PC-3 (cell line): Measurements from ENCODE around the gene ODC1. TPM values are rescaled to one million over a fixed set of nuclear protein-coding genes. Genes with fewer than 3 reads are reported as not detected.
"Not testable (repeated sequence)": the region's sequence is repeated elsewhere in the genome, so short reads cannot be mapped to it uniquely, and the experiment has no call there.

ENCODE experiments used
- ATAC-seq: fragments of 200-7000 bp; cut with Tn5 transposase; 2 replicates; pipeline ENCODE4 v1.9.1; 2020; ENCODE audit warnings: mild to moderate bottlenecking, moderate library complexity
- BruUV-seq: library from RNA; stranded (reverse); fragments of 400-500 nt; replicated peaks from 2 replicates; lab custom pipeline; 2021; lab: Mats Ljungman, UMichigan
- CTCF ChIA-PET: fragments of 300-600 bp; sonication (Branson Sonifier 250); formaldehyde crosslinking; loops from one replicate; lab custom pipeline; 2022; ENCODE audit warnings: antibody characterized with exemption; lab: Charles Lee
- POLR2A ChIA-PET: fragments of 300-600 bp; sonication (Branson Sonifier 250); formaldehyde crosslinking; loops from one replicate; lab custom pipeline; 2022; ENCODE audit warnings: antibody characterized with exemption; ENCODE audit not compliant: unreplicated experiment; lab: Charles Lee
- DNase-seq: peaks from one replicate; pipeline ENCODE4 v3.0.0-alpha.2; 2015
- H2AFZ ChIP-seq: fragments of 300-600 bp; sonication (generic); 2 replicates; pipeline ENCODE4 v1.6.0; 2016; ENCODE audit warnings: antibody characterized with exemption, low read length
- H3F3A ChIP-seq: fragments of 300-600 bp; sonication (generic); one replicate; pipeline ENCODE4 v1.6.0; 2017; ENCODE audit warnings: antibody characterized with exemption, low read length, control low read depth, mild to moderate bottlenecking; ENCODE audit not compliant: unreplicated experiment
- H3K27ac ChIP-seq: fragments of 300-600 bp; sonication (generic); 2 replicates; pipeline ENCODE4 v1.5.1; 2016; ENCODE audit warnings: mild to moderate bottlenecking, low read length
- H3K27me3 ChIP-seq: fragments of 300-600 bp; sonication (generic); 2 replicates; pipeline ENCODE4 v1.6.1; 2016; ENCODE audit warnings: low read length, mixed read lengths
- H3K36me3 ChIP-seq: fragments of 300-600 bp; sonication (generic); 2 replicates; pipeline ENCODE4 v1.6.1; 2016; ENCODE audit warnings: low read depth, mixed run types, low read length, mixed read lengths
- H3K4me1 ChIP-seq: fragments of 300-600 bp; sonication (generic); 2 replicates; pipeline ENCODE4 v1.5.1; 2016; ENCODE audit warnings: low read length; ENCODE audit not compliant: insufficient read depth
- H3K4me2 ChIP-seq: fragments of 300-600 bp; sonication (generic); 2 replicates; pipeline ENCODE4 v1.6.0; 2016; ENCODE audit warnings: low read length
- H3K4me3 ChIP-seq: fragments of 300-600 bp; sonication (generic); 2 replicates; pipeline ENCODE4 v1.5.1; 2016; ENCODE audit warnings: mild to moderate bottlenecking, low read length, mixed read lengths
- H3K79me2 ChIP-seq: fragments of 300-600 bp; sonication (generic); 2 replicates; pipeline ENCODE4 v1.6.1; 2017; ENCODE audit warnings: low read length, mixed read lengths
- H3K9ac ChIP-seq: fragments of 300-600 bp; sonication (generic); 2 replicates; pipeline ENCODE4 v1.6.0; 2016; ENCODE audit warnings: mild to moderate bottlenecking, low read length
- H3K9me2 ChIP-seq: fragments of 300-600 bp; sonication (generic); replicated peaks from 2 replicates; pipeline ENCODE4 v1.6.1; 2016; ENCODE audit warnings: mixed run types, low read length, mixed read lengths
- H3K9me3 ChIP-seq: fragments of 300-600 bp; sonication (generic); 2 replicates; pipeline ENCODE4 v1.6.1; 2016; ENCODE audit warnings: low read length, mixed read lengths
- H4K20me1 ChIP-seq: fragments of 300-600 bp; sonication (generic); 2 replicates; pipeline ENCODE4 v1.6.1; 2016; ENCODE audit warnings: low read length, mixed read lengths
- EZH2 ChIP-seq: fragments of 300-600 bp; sonication (generic); IDR thresholded peaks from one replicate; pipeline ENCODE4 v1.6.1; 2017; ENCODE audit warnings: antibody characterized with exemption, mild to moderate bottlenecking, low read length; ENCODE audit not compliant: unreplicated experiment
- EZH2phosphoT487 ChIP-seq: fragments of 300-600 bp; sonication (generic); IDR thresholded peaks from 2 replicates; pipeline ENCODE4 v1.6.1; 2018; ENCODE audit warnings: mild to moderate bottlenecking, antibody characterized with exemption, low read length, borderline replicate concordance
- intact Hi-C: fragments of 100-400 bp; cut with micrococcal nuclease; formaldehyde crosslinking; loops from 2 replicates; pipeline ENCODE4 v1.9.0; 2023
- total RNA-seq: library from RNA; depleted of rRNA; stranded (reverse); fragments of >200 nt; gene quantifications from 2 replicates; pipeline ENCODE4 v1.2.3, GENCODE V29; 2014
- TF ChIP-seq, protein P1 (sequence below): fragments of 300-600 bp; sonication (generic); conservative IDR thresholded peaks from 2 replicates; pipeline ENCODE4 v1.5.1; 2017; ENCODE audit warnings: antibody characterized with exemption, low read depth, mild to moderate bottlenecking, low read length

ODC1 gene
- total RNA-seq, 1 experiment from 2014 or later = 712 TPM

GRCh38 chr2:10446631-10447030 is 1.5 kb downstream of the ODC1 start:
- no TSS peak for BruUV-seq
- POLR2A ChIA-PET = interaction anchor here (0.6 to 1.0 kb wide), 4 partner anchors 47 to 221 kb away, joined by 4 to 20 read pairs (median 5); no protein-coding TSS in a partner anchor
- Histone ChIP-seq H3K4me2 (peak overlapping the region; percentile 91), H3K36me3 (peaks cover 58% of the 10 kb centered on the region), H3K27ac (peak overlapping the region; percentile 62), H3K79me2 (peaks cover 66% of the 10 kb centered on the region), H2AFZ (no peak overlapping the region), H4K20me1 (peaks cover 60% of the 10 kb centered on the region), H3K9me3 (no peaks in the 10 kb centered on the region), H3K4me3 (peak overlapping the region; percentile 94), H3F3A (peaks cover 25% of the 10 kb centered on the region), H3K9me2 (no peaks in the 10 kb centered on the region), H3K9ac (peak overlapping the region; percentile 97), H3K27me3 (no peaks in the 10 kb centered on the region), H3K4me1 (peaks cover 38% of the 10 kb centered on the region)
- DNase-seq (no peak), ATAC-seq (no peak)
- TF ChIP-seq, protein P1, sequence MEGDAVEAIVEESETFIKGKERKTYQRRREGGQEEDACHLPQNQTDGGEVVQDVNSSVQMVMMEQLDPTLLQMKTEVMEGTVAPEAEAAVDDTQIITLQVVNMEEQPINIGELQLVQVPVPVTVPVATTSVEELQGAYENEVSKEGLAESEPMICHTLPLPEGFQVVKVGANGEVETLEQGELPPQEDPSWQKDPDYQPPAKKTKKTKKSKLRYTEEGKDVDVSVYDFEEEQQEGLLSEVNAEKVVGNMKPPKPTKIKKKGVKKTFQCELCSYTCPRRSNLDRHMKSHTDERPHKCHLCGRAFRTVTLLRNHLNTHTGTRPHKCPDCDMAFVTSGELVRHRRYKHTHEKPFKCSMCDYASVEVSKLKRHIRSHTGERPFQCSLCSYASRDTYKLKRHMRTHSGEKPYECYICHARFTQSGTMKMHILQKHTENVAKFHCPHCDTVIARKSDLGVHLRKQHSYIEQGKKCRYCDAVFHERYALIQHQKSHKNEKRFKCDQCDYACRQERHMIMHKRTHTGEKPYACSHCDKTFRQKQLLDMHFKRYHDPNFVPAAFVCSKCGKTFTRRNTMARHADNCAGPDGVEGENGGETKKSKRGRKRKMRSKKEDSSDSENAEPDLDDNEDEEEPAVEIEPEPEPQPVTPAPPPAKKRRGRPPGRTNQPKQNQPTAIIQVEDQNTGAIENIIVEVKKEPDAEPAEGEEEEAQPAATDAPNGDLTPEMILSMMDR = no peak
- TF ChIP-seq EZH2 (no peak), EZH2phosphoT487 (no peak)
- CTCF ChIA-PET = interaction anchor here (0.6 kb wide), 1 partner anchor 160 kb away, joined by 4 read pairs; no protein-coding TSS in a partner anchor
- intact Hi-C loops = loop anchor here (5.0 kb wide), 1 partner anchor 151 kb away; no protein-coding TSS in a partner anchor

GRCh38 chr2:10444463-10444862 is 3.7 kb downstream of the ODC1 start:
- DNase-seq = peak; percentile 62
- Histone ChIP-seq H3K9me2 (no peaks in the 10 kb centered on the region), H3K9me3 (no peaks in the 10 kb centered on the region), H3K79me2 (peaks cover 58% of the 10 kb centered on the region), H3K27ac (no peak overlapping the region), H3K4me1 (peaks cover 16% of the 10 kb centered on the region), H2AFZ (no peak overlapping the region), H3K36me3 (peaks cover 79% of the 10 kb centered on the region), H3K4me2 (peak overlapping the region; percentile 91), H3K4me3 (peak overlapping the region; percentile 94), H3K27me3 (no peaks in the 10 kb centered on the region), H4K20me1 (peaks cover 81% of the 10 kb centered on the region), H3K9ac (no peak overlapping the region), H3F3A (peaks cover 33% of the 10 kb centered on the region)
- CTCF ChIA-PET = no interaction called here
- intact Hi-C loops = no loop called here
- POLR2A ChIA-PET = no interaction called here
- no peak for ATAC-seq
- TF ChIP-seq EZH2phosphoT487 (no peak), EZH2 (no peak)
- TF ChIP-seq, protein P1 = no peak
- BruUV-seq = no TSS peak

GRCh38 chr2:10442469-10443126 is 5.5 kb downstream of the ODC1 start:
- H3K79me2 ChIP-seq = peaks cover 46% of the 10 kb centered on the region
- CTCF ChIA-PET, ATAC-seq, H2AFZ ChIP-seq, H3K27ac ChIP-seq, H3K4me1 ChIP-seq, DNase-seq, H3K9me3 ChIP-seq, H3K9ac ChIP-seq, H3K9me2 ChIP-seq, BruUV-seq, intact Hi-C loops, H3K4me2 ChIP-seq, H3K27me3 ChIP-seq, POLR2A ChIA-PET, H3K4me3 ChIP-seq: not testable (repeated sequence)
- H3F3A ChIP-seq = peaks cover 35% of the 10 kb centered on the region
- H4K20me1 ChIP-seq = peaks cover 80% of the 10 kb centered on the region
- H3K36me3 ChIP-seq = peaks cover 79% of the 10 kb centered on the region
